SJCRH30 (cell line): ENCODE measurements around the gene PHACTR4. TPM values are rescaled to one million over a fixed set of nuclear protein-coding genes. Genes with fewer than 3 reads are reported as not detected.
"Not testable (repeated sequence)": the region's sequence is repeated elsewhere in the genome, so short reads cannot be mapped to it uniquely, and the experiment has no call there.

ENCODE experiments used
- DNase-seq, 2 experiments: peaks; one replicate each; pipeline ENCODE4 v3.0.0-alpha.2; 2015 to 2020
- H3K27ac ChIP-seq: fragments of 250-450 bp; sonication (Bioruptor Pico); 2 replicates; pipeline ENCODE4 v1.5.1; 2020; ENCODE audit warnings: mild to moderate bottlenecking, moderate library complexity
- H3K27me3 ChIP-seq: fragments of 250-450 bp; sonication (Bioruptor Pico); 2 replicates; pipeline ENCODE4 v1.5.1; 2020; ENCODE audit warnings: mild to moderate bottlenecking, moderate library complexity
- H3K36me3 ChIP-seq: fragments of 250-450 bp; sonication (Bioruptor Pico); 2 replicates; pipeline ENCODE4 v1.5.1; 2020; ENCODE audit warnings: mild to moderate bottlenecking, moderate library complexity
- H3K4me1 ChIP-seq: fragments of 250-450 bp; sonication (Bioruptor Pico); 2 replicates; pipeline ENCODE4 v1.5.1; 2020; ENCODE audit warnings: mild to moderate bottlenecking, moderate library complexity
- H3K4me3 ChIP-seq: fragments of 250-450 bp; sonication (Bioruptor Pico); 2 replicates; pipeline ENCODE4 v1.5.1; 2020; ENCODE audit warnings: mild to moderate bottlenecking, moderate library complexity
- H3K9me3 ChIP-seq: fragments of 250-450 bp; sonication (Bioruptor Pico); replicated peaks from 2 replicates; pipeline ENCODE4 v1.5.1; 2020; ENCODE audit warnings: mild to moderate bottlenecking, moderate library complexity
- total RNA-seq: library from RNA; depleted of rRNA; stranded (reverse); fragments of >200 nt; shearing (Covaris generic); gene quantifications from 2 replicates; pipeline ENCODE4 v1.2.3, GENCODE V29; 2014

PHACTR4 gene
- total RNA-seq, 1 experiment from 2014 or later = 38.2 TPM

- H3K27ac ChIP-seq = no peak overlapping the region
- H3K4me1 ChIP-seq = no peaks in the 10 kb centered on the region
- no peaks in the 10 kb centered on the region for H3K27me3 ChIP-seq
- no peak overlapping the region for H3K4me3 ChIP-seq
- H3K36me3 ChIP-seq = peaks cover 58% of the 10 kb centered on the region
- H3K9me3 ChIP-seq = no peaks in the 10 kb centered on the region
- DNase-seq = no peak
Measured at GRCh38 chr1:28470146-28470545, 100.6 kb downstream of the PHACTR4 start.

GRCh38 chr1:28479497-28479896 is 110.0 kb downstream of the PHACTR4 start:
- not testable (repeated sequence) for H3K9me3 ChIP-seq, H3K27ac ChIP-seq, H3K4me1 ChIP-seq, H3K27me3 ChIP-seq, DNase-seq, H3K4me3 ChIP-seq
- peaks cover 69% of the 10 kb centered on the region for H3K36me3 ChIP-seq

GRCh38 chr1:28480308-28480707 is 110.8 kb downstream of the PHACTR4 start:
- Histone ChIP-seq H3K9me3 (no peaks in the 10 kb centered on the region), H3K4me1 (no peaks in the 10 kb centered on the region), H3K4me3 (no peak overlapping the region), H3K27me3 (no peaks in the 10 kb centered on the region), H3K36me3 (peaks cover 71% of the 10 kb centered on the region), H3K27ac (no peak overlapping the region)
- DNase-seq = no peak

GRCh38 chr1:28482138-28482537 is 112.6 kb downstream of the PHACTR4 start:
- DNase-seq = no peak
- Histone ChIP-seq H3K27ac (no peak overlapping the region), H3K9me3 (no peaks in the 10 kb centered on the region), H3K4me3 (no peak overlapping the region), H3K4me1 (no peaks in the 10 kb centered on the region), H3K27me3 (no peaks in the 10 kb centered on the region), H3K36me3 (peaks cover 72% of the 10 kb centered on the region)

- Histone ChIP-seq H3K36me3 (peaks cover 67% of the 10 kb centered on the region), H3K9me3 (no peaks in the 10 kb centered on the region), H3K4me1 (no peaks in the 10 kb centered on the region), H3K27ac (no peak overlapping the region), H3K27me3 (no peaks in the 10 kb centered on the region), H3K4me3 (no peak overlapping the region)
- DNase-seq = no peak
Measured at GRCh38 chr1:28482702-28483101, 113.2 kb downstream of the PHACTR4 start.

- Histone ChIP-seq H3K27ac (no peak overlapping the region), H3K9me3 (no peaks in the 10 kb centered on the region), H3K4me3 (no peak overlapping the region), H3K4me1 (no peaks in the 10 kb centered on the region), H3K27me3 (no peaks in the 10 kb centered on the region), H3K36me3 (peaks cover 56% of the 10 kb centered on the region)
- no peak for DNase-seq
Measured at GRCh38 chr1:28494737-28495136, 125.2 kb downstream of the PHACTR4 start.

GRCh38 chr1:28499553-28499952 is 130.0 kb downstream of the PHACTR4 start:
- no peak overlapping the region for H3K4me3 ChIP-seq
- DNase-seq = no peak

GRCh38 chr1:28501925-28502324 is 132.4 kb downstream of the PHACTR4 start:
- DNase-seq = no peak
- Histone ChIP-seq H3K27me3 (no peaks in the 10 kb centered on the region; the same call in 1 of the 2 replicates), H3K36me3 (peaks cover 21% of the 10 kb centered on the region), H3K4me1 (no peaks in the 10 kb centered on the region), H3K4me3 (no peak overlapping the region), H3K27ac (no peak overlapping the region), H3K9me3 (no peaks in the 10 kb centered on the region)

More at GRCh38 chr1:28499553-28499952, 130.0 kb downstream of the PHACTR4 start:
- no peaks in the 10 kb centered on the region for H3K4me1 ChIP-seq
- H3K27ac ChIP-seq = no peak overlapping the region
- no peaks in the 10 kb centered on the region for H3K27me3 ChIP-seq
- H3K36me3 ChIP-seq = peaks cover 30% of the 10 kb centered on the region
- H3K9me3 ChIP-seq = no peaks in the 10 kb centered on the region

GRCh38 chr1:28503117-28503516 is 133.6 kb downstream of the PHACTR4 start:
- no peak for DNase-seq
- Histone ChIP-seq H3K4me3 (no peak overlapping the region), H3K27me3 (no peaks in the 10 kb centered on the region; the same call in 1 of the 2 replicates), H3K27ac (no peak overlapping the region), H3K4me1 (peaks cover 4% of the 10 kb centered on the region), H3K36me3 (peaks cover 32% of the 10 kb centered on the region), H3K9me3 (no peaks in the 10 kb centered on the region)

GRCh38 chr1:28505406-28506187 is 136.1 kb downstream of the PHACTR4 start, which contains the start of gene RCC1:
Gene RCC1 (plus strand): TSS chr1:28506043. CDS start chr1:28529867, 23,824 bp downstream.
- peak within 1 kb of the TSS; percentile 82 for H3K4me3 ChIP-seq
- no peaks in the 10 kb centered on the region for H3K9me3 ChIP-seq
- H3K36me3 ChIP-seq = peaks cover 47% of the 10 kb centered on the region
- H3K27me3 ChIP-seq = peaks cover 8% of the 10 kb centered on the region
- peak within 1 kb of the TSS; percentile 87 for H3K27ac ChIP-seq
- peak; percentile 99 to 100 for DNase-seq
- peaks cover 27% of the 10 kb centered on the region for H3K4me1 ChIP-seq

GRCh38 chr1:28506907-28507246 is 137.3 kb downstream of the PHACTR4 start:
- 0 out of 2 replicates have a peak, but pooled peaks cover 4% of the 10 kb centered on the region for H3K9me3 ChIP-seq
- peaks cover 59% of the 10 kb centered on the region for H3K36me3 ChIP-seq
- H3K4me1 ChIP-seq = peaks cover 33% of the 10 kb centered on the region
- peak overlapping the region; percentile 87 for H3K27ac ChIP-seq
- no peak for DNase-seq
- peak overlapping the region; percentile 82 for H3K4me3 ChIP-seq
- peaks cover 14% of the 10 kb centered on the region for H3K27me3 ChIP-seq

GRCh38 chr1:28507247-28507645 is 137.7 kb downstream of the PHACTR4 start:
- peak overlapping the region; percentile 82 for H3K4me3 ChIP-seq
- H3K4me1 ChIP-seq = peaks cover 33% of the 10 kb centered on the region
- H3K36me3 ChIP-seq = peaks cover 62% of the 10 kb centered on the region
- H3K27me3 ChIP-seq = peaks cover 14% of the 10 kb centered on the region
- H3K27ac ChIP-seq = peak overlapping the region; percentile 87
- 0 out of 2 replicates have a peak, but pooled peaks cover 4% of the 10 kb centered on the region for H3K9me3 ChIP-seq
- DNase-seq = peak in 1 of 2 experiments; percentile 45

GRCh38 chr1:28507646-28508434 is 138.3 kb downstream of the PHACTR4 start:
- Histone ChIP-seq H3K36me3 (peaks cover 67% of the 10 kb centered on the region), H3K27ac (peak overlapping the region; percentile 87), H3K27me3 (peaks cover 14% of the 10 kb centered on the region), H3K4me3 (peak overlapping the region; percentile 82), H3K4me1 (peaks cover 33% of the 10 kb centered on the region), H3K9me3 (0 out of 2 replicates have a peak, but pooled peaks cover 4% of the 10 kb centered on the region)
- no peak for DNase-seq

- peaks cover 72% of the 10 kb centered on the region for H3K36me3 ChIP-seq
Measured at GRCh38 chr1:28508435-28508754, 138.9 kb downstream of the PHACTR4 start.

GRCh38 chr1:28509705-28510272 is 140.2 kb downstream of the PHACTR4 start:
- Histone ChIP-seq H3K27me3 (peaks cover 14% of the 10 kb centered on the region), H3K4me3 (peak overlapping the region; percentile 82), H3K27ac (peak overlapping the region; percentile 87), H3K4me1 (peaks cover 33% of the 10 kb centered on the region), H3K36me3 (peaks cover 77% of the 10 kb centered on the region), H3K9me3 (0 out of 2 replicates have a peak, but pooled peaks cover 4% of the 10 kb centered on the region)
- DNase-seq = peak in 1 of 2 experiments; percentile 55

More at GRCh38 chr1:28508435-28508754, 138.9 kb downstream of the PHACTR4 start:
- peak in 1 of 2 experiments; percentile 38 for DNase-seq
- 0 out of 2 replicates have a peak, but pooled peaks cover 4% of the 10 kb centered on the region for H3K9me3 ChIP-seq
- H3K4me1 ChIP-seq = peaks cover 33% of the 10 kb centered on the region
- peak overlapping the region; percentile 87 for H3K27ac ChIP-seq
- peaks cover 14% of the 10 kb centered on the region for H3K27me3 ChIP-seq
- H3K4me3 ChIP-seq = peak overlapping the region; percentile 82
